ENCODE data around the gene CCIN.

- no peak for TF ChIP-seq EZH2phosphoT487 (IDR thresholded peaks at IDR 0.05; ENCODE audit: insufficient read depth, low read depth)
- no peak for TF ChIP-seq EZH2 (IDR thresholded peaks at IDR 0.05; ENCODE audit: insufficient read depth, poor library complexity, severe bottlenecking)
Measured at GRCh38 chr9:36193023-36193422, 23.8 kb downstream of the CCIN start.

Data from GM23248 (cell line).